CD4-positive, alpha-beta T cell treated with Interleukin-4 for 4 hours (primary cell): ENCODE results near the gene UBL7.

Source experiments
- DNase-seq: peaks from one replicate; pipeline ENCODE4 v3.0.0-alpha.2; 2020

The UBL7 gene

GRCh38 chr15:74438206-74438605, 22.8 kb downstream of the UBL7 start:
- no peak for DNase-seq

- no peak for DNase-seq
These were observed 26.5 kb downstream of the UBL7 start for GRCh38 chr15:74434263-74435136.

- peak; percentile 77 for DNase-seq
These were observed 27.2 kb downstream of the UBL7 start, which contains the start of gene SEMA7A for GRCh38 chr15:74433592-74434262. Gene SEMA7A, minus strand, starts transcription at chr15:74433958. Its CDS starts 40 bp downstream, at chr15:74433918.

GRCh38 chr15:74432968-74433591, 27.9 kb downstream of the UBL7 start:
- no peak for DNase-seq

GRCh38 chr15:74432271-74432967, 28.5 kb downstream of the UBL7 start:
- no peak for DNase-seq

GRCh38 chr15:74431645-74432044, 29.3 kb downstream of the UBL7 start:
- no peak for DNase-seq

- no peak for DNase-seq
These were observed 29.8 kb downstream of the UBL7 start for GRCh38 chr15:74431116-74431515.

GRCh38 chr15:74430510-74430951, 30.4 kb downstream of the UBL7 start:
- no peak for DNase-seq

- DNase-seq = no peak
These were observed 31.1 kb downstream of the UBL7 start for GRCh38 chr15:74429781-74430400.

- no peak for DNase-seq
These were observed 31.8 kb downstream of the UBL7 start for GRCh38 chr15:74428970-74429780.

GRCh38 chr15:74428442-74428787, 32.5 kb downstream of the UBL7 start:
- no peak for DNase-seq

GRCh38 chr15:74427607-74428441, 33.1 kb downstream of the UBL7 start:
- DNase-seq = no peak

GRCh38 chr15:74426404-74427281, 34.3 kb downstream of the UBL7 start:
- DNase-seq = no peak

GRCh38 chr15:74425630-74426029, 35.3 kb downstream of the UBL7 start:
- no peak for DNase-seq

- DNase-seq = no peak
These were observed 35.9 kb downstream of the UBL7 start for GRCh38 chr15:74424901-74425528.

- DNase-seq = no peak
These were observed 37.3 kb downstream of the UBL7 start for GRCh38 chr15:74423431-74424257.

- DNase-seq = no peak
These were observed 38.1 kb downstream of the UBL7 start for GRCh38 chr15:74422652-74423430.
